GM20000 (cell line): ENCODE measurements around the gene SKA1.

Experiments
- DNase-seq: peaks from one replicate; pipeline ENCODE4 v3.0.0; 2012; ENCODE audit warnings: low spot score
- TF ChIP-seq, protein P1 (sequence below): IDR thresholded peaks from 2 replicates; pipeline ENCODE4 v1.5.1; 2012; ENCODE audit warnings: mild to moderate bottlenecking, control low read depth; ENCODE audit errors: extremely low read depth, missing control alignments

The SKA1 gene

DNA sequence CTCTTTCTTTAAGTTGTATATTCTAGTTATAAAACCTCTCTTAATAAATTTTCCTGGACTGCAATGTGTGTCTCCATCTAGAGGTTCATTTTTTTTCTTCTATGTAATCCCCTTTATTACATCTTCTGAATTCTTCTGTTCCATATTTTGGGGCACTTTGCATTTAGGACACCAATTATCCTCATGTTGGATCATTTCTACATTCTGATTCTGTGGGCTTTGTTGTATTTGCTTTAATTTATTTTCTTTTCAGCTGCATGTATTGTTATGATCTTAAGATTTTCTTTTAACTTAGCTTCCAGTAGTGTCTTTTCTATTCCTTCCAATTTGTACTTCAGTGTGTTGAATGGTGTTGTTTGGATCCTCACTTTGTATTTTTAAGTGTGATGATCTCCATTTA lies 5.2 kb upstream of the SKA1 start:
- no peak for DNase-seq
- TF ChIP-seq, protein P1, sequence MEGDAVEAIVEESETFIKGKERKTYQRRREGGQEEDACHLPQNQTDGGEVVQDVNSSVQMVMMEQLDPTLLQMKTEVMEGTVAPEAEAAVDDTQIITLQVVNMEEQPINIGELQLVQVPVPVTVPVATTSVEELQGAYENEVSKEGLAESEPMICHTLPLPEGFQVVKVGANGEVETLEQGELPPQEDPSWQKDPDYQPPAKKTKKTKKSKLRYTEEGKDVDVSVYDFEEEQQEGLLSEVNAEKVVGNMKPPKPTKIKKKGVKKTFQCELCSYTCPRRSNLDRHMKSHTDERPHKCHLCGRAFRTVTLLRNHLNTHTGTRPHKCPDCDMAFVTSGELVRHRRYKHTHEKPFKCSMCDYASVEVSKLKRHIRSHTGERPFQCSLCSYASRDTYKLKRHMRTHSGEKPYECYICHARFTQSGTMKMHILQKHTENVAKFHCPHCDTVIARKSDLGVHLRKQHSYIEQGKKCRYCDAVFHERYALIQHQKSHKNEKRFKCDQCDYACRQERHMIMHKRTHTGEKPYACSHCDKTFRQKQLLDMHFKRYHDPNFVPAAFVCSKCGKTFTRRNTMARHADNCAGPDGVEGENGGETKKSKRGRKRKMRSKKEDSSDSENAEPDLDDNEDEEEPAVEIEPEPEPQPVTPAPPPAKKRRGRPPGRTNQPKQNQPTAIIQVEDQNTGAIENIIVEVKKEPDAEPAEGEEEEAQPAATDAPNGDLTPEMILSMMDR = no peak

DNA sequence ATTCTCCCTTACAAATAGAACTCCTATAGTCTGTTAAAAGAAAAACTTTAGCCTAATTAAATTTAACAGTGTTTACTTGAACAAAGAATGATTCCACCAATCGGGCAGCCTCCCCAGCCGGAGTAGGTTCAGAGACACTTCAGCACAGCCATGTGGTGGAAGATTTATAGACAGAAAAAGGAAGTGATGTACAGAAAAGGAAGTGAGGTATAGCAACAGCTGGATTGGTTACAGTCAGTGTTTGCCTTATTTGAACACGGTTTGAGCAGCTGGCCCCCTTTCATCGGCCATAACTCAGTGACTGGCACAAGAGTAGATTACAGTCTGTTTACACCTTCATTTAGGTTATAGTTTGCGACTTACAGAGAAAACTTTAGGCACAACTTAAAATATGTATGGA lies 2.1 kb upstream of the SKA1 start:
- TF ChIP-seq, protein P1 = no peak
- DNase-seq = no peak

DNA sequence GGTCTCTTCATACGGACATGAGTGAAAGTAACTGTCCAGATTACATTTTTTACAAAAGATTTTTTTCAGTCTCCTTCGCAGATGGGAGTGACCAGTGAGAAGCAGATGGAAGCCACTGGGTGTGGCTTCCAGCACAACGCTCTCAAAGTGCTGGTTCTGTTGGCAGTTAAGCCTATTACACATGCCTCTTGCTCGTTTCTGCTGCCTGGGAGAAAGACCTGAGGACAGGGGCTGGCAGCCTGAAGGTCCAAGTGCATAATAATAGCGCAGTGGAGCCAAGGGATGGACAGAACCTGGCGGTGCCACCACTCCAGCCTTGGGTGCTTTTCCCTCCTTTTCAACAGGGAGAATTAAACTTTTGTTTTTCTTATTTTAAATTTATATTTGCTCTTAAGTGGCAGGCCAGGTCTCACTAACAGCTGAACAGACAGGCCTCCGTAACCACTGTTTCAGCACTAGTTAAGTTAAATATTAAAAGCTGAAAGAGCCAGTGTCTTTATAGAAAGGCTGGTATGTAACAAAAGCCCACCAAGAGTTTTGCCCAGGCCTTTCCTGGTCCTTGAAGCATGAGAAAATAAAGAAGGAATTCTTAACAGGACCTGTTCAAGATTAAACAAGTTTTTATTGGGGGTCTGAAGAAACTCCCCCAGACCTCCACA lies 1.2 kb upstream of the SKA1 start:
- DNase-seq = no peak
- TF ChIP-seq, protein P1 = no peak

DNA sequence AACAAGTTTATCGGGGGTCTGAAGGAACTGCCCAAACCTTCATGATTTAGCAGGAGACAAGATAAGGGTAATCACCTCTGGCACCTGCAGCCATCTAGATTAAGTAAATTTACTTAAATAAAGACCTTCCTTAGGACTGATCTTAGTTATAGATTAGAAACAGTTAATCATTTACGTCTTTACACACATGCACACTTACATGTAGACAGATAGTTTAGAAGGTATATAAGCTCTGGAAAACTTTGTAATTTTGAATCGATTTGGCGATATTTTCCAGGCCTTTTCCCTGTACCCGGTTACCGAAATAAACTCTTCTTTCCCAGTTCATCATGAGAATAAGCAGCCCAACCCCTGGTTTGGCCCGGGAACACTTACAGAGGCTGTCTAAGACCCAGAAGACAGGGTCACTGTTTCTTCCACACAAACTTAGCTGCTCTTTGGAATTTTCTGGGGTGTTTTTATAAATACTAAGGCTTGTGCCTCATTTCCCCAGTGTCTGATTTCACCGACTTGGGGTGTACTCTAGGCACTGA lies 560 bp upstream of the SKA1 start:
- no peak for DNase-seq
- TF ChIP-seq, protein P1 = no peak

DNA sequence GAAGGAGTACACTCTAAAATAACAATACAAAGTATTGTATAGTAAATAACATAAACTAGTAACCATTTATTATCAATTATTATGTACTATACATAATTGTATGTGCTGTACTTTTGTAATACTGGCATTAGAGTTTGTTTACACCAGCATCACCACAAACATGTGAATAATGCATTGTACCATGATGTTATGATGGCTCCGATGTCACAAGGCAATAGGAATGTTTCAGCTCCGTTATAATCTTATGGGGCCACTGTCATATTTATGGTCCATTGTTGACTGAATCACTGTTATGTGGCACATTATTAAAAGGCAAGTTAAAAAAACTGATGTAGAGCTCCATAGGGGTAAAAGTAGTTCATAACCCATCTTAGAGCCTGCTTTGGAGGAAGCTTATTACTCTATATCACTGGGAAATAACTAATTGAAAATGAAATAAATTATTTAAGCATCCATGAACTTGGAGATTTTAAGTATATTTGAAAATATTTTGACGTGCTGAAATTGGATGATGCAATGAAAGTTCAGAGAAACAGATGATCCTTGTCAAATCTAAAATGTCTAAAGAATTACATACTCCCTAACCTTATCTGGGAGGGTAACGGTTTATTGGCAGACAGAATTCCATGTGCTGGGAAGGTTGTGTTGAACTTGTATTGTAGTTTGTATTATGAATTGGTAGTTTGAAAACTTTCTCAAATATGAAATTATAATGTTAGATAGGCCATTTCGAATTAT lies 2.4 kb downstream of the SKA1 start:
- TF ChIP-seq, protein P1 = no peak
- DNase-seq = no peak

DNA sequence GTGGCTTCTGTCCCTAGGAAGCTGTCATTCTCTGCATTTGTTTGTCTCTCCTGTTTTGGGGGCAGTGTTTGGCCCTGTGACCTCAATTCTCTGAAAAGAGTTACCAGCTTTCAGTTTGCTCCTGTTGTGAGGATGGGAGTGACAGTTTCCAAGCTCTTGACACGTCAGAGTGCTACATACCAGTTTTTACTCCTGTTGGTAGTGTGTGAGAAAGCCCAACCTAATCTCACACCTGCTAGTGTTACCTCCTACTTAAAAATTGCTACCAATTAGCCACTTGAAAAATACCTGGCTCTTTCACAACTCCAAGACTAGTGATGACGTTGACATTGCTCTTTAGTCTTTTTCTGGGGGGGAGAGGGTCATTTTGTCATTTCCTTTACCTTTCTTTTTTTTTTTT lies 14.1 kb downstream of the SKA1 start:
- TF ChIP-seq, protein P1 = no peak
- no peak for DNase-seq

DNA sequence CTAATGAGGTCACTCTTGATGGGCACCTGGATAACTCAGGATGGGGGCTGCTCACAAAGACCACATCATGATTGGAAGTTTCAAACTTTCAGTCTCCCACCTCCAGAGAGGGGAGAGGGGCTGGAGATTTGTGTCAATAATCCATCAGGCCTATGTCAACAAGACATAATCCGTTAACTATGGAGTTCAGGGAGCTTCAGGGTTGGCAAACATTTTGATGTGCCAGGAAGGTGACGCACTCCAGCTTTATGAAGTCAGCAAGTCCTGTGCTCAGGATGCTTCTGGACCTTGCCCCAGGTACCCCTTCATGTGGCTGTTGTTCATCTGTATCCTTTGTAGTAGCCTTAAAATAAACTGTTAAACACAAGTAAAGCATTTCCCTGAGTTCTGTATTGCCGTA lies 19.0 kb downstream of the SKA1 start:
- no peak for DNase-seq
- TF ChIP-seq, protein P1 = no peak
